Left ventricle myocardium superior (tissue), 1 donor: ENCODE data around the gene ANXA4. TPM values are rescaled to one million over a fixed set of nuclear protein-coding genes. Genes with fewer than 3 reads are reported as not detected.
"Not testable (repeated sequence)": the region's sequence is repeated elsewhere in the genome, so short reads cannot be mapped to it uniquely, and the experiment has no call there.

ENCODE experiments used
- ATAC-seq: fragments of 200-7000 bp; cut with Tn5 transposase; one replicate; pipeline ENCODE4 v1.9.1; 2020; ENCODE audit warnings: mild to moderate bottlenecking, moderate library complexity
- DNase-seq: peaks from one replicate; pipeline ENCODE4 v3.0.0-alpha.2; 2020
- intact Hi-C: fragments of 100-400 bp; cut with micrococcal nuclease; formaldehyde crosslinking; loops from one replicate; pipeline ENCODE4 v1.11.0; 2022
- total RNA-seq: library from RNA; stranded (reverse); fragmentation: NEBNext Ultra II Directional; extraction: Animal tissue kit (Norgen Biotek cat#: 25700); gene quantifications from one replicate; pipeline ENCODE4 v1.2.1, GENCODE V29; 2021
- donor health status: DM: no; HTN: yes; CAD: no; lungs with severe emphysema.

ANXA4 gene
- total RNA-seq, 1 donor from 2014 or later: 24.7 TPM

DNA sequence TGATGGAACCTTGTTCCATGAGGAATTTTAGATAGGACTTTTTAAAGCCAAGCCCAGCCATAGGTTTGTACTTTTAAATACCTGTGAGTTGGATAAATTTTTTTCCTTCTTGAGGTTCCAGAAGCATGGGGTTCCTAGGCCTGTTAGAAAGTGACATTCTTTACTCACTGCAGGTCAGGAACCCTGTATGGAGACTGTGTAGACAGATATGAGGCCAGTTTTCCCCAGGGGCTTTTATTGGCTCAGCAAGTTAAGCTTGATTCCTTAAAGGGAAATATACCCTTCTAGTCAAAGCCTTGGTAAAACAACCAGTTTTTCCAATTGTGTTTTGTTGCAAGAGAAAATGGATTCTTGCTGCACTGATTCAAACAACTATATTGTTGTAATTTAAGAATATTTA is 49.1 kb downstream of the ANXA4 start:
- ATAC-seq (peak; percentile 79), DNase-seq (no peak)
- intact Hi-C loops: no loop called here

DNA sequence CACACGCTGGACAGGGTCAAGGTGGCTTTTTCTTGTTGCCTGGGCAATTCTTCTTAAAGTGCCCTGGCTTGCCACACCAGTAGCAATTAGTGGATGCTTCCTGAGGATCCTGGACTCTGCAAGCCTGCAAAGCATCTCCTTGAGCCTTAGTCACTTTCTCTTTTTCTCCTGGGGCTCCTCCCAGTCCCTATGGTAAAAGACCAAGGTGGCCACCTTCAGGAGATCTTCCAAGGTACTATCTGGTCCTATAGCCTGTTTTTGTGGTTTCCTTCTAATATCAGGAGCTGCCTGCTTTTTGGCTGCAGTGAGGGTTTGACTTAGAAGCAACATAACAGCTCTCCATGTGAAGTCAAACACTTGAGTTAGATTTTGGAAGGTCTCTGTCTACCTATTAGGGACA is 54.2 kb downstream of the ANXA4 start:
- intact Hi-C loops: no loop called here
- no peak for ATAC-seq
- no peak for DNase-seq

DNA sequence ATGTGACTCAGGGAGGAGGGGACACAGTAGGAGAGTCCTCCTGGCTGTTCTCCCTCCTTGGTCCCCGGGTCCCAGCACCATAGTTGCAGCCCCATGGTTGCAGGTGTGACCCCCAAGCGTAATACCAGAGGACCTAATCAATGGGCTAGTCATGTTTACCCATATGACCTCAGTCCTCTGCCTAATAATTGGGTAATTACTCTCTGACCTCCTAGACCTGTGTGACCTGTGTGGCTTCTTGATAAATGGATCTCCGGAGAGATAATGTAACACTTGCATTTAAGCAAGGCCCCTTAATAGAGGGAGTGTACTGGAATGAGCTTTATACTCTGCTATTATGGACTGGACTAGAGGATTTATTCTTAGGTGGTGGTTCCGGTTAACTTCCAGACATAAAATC is 55.3 kb downstream of the ANXA4 start:
- intact Hi-C loops: no loop called here
- no peak for DNase-seq
- ATAC-seq: no peak

DNA sequence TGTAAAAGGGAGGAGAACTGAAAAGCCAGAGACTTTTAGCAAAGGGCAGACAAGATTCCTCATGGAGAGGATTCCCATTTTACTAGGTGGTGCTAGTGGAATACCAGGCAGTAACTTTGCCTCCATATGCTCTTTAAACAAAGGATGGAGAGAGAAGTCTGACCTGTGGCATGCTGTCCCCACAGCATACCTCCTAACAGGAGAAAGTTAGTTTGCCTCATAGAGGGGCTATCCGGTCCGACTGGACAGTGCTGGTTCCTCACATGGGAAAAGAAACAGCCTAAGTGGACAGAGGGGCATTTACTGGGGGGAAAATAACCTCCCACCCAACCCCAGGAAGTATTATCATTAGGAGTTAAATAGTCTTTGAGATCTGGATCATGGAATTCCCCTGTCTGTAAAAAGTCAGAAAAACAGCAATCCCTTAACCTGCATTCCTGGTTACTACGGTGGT is 55.9 kb downstream of the ANXA4 start:
- intact Hi-C loops: no loop called here
- ATAC-seq: no peak

DNA sequence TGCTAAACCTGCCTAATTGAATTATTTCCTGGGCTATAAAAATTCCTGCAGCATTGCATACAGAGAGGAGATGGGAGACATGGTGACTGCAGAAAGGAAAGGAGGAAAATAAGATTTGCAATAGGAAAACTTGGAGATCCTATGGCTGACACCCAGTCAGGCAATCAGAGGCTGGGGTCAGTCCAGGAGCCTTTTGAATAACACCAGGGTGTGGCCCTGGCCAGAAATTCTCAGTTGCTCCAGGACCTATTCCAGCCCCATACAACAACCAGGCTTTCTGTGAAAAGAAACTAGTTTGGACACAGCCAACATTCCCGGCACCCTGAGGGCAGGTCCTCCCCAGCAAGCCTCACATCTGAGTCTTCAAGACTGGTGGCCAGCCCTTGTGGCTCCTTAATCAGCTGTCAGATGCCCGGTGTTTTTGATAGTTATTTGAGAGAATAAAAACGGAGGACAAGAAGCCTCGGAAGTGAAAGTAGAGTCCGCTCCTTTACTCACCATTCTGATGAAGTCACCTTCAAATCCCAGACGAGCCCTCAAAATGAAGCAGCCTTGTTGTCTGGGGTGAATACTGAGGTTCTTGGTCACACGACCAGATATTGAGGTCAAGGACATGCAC is 56.5 kb downstream of the ANXA4 start:
- intact Hi-C loops: no loop called here
- ATAC-seq (peak; percentile 78), DNase-seq (no peak)

More for the DNA sequence above, 55.9 kb downstream of the ANXA4 start:
- no peak for DNase-seq

DNA sequence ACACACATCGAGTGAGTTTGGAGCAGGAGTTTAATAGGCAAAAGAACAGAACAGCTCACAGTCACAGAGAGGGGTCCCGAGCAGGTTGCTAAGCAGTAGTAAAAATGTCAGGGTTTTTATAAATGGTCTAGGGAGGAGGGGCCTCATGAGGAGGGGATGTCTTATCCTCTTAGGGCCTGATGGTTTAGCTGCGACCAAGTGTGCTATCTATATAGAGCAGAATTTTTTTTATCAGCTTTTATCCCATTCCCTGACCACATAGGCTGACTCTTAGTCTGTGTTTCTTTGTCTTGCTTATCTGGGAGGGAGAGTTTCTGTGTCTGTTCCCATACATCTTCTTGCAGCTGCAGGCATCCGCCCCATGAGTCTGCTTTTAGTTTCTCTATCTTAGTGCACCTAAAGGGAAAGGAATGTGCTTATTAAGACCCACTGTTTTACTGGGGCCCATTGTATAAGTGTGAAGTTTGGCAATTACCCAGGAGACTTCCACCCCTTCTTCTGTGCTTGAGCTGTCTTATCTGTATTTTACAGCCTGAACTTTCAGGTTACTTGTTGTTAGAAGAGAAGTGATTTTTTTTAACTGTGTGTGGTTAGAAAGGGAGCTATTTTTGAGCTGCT is 57.1 kb downstream of the ANXA4 start:
- intact Hi-C loops: no loop called here
- ATAC-seq (peak; percentile 38), DNase-seq (no peak)

DNA sequence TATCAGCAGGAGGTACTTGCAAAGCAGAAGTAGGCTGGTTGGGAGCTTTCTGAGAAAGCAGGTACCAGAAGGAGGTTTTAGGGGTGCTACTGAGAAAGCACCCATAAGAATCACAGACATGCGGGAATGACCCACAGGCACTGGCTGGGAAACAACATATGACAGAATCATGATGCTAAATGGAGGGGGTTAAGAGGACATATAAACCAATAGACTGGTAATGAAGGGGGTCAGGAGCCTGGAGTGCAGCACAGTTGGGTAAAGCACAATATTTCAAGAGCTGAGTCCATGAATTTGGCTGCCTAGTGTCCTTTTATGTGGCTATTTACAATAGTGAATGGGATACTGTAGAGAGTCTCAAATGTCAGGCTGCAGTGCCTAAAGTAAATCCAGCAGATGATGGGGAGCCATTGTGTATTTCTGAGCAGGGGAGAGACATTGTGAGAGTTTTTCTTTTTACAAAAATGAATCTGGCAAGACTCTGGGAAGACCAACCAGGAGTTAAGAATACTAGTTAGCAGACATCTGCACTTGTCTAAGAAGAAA is 59.9 kb downstream of the ANXA4 start:
- DNase-seq (no peak), ATAC-seq (no peak)
- intact Hi-C loops: no loop called here

DNA sequence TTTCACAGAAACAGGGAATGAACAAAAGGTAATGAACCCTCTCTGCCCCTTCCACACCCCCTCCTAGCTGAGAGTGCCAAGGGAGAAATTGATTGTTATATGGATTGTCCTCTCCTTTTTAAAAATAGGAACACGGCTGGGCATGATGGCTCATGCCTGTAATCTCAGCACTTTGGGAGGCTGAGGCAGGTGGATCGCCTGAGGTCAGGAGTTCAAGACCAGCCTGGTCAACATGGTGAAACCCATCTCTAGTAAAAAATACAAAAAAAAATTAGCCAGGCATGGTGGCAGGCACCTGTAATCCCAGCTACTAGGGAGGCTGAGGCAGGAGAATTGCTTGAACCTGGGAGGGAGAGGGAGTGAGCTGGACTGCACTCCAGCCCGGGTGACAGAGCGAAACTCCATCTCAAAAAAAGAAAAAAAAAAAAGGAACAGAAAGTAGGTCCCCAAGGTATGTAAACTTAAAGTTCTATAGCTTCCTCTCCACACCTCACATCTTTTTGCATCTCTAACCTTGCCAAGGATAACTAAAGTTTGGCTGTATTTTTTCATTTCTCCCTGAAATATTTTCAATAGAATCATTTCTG is 60.9 kb downstream of the ANXA4 start:
- DNase-seq, intact Hi-C loops, ATAC-seq: not testable (repeated sequence)

DNA sequence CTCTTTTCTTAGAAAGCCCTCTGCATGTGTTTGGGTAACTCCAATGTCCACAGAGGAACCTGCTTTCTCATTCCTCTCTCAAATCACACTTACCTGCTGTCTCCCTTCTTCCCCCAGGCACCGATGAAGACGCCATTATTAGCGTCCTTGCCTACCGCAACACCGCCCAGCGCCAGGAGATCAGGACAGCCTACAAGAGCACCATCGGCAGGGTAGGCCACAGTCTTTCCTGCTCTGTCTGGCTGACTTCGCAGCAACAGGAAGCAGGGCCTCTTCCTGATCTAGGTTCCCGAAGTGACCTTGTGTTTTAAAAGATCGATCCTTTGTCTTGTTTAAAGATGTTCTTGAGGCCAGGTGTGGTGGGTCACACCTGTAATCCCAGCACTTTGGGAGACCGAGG is 62.5 kb downstream of the ANXA4 start:
- no peak for ATAC-seq
- intact Hi-C loops: no loop called here
- no peak for DNase-seq

DNA sequence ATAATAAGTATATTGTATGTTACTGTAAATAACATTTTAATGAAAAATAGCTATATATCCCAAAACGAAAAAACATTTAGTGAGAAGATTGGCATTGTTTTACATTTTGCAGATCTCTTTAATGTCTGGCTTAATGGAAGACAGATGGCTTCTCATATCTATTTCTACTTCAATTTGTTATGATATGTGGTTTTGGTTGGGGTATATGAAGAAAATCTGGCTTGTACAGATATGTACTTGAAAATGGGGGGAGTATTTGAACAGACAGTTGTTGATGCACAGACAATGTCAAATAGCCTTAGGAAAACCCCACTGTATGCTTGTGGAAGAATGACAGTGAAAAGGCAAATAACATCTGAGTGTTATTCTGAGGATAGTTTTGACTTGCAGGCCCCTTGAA is 64.0 kb downstream of the ANXA4 start:
- intact Hi-C loops: no loop called here
- no peak for DNase-seq
- no peak for ATAC-seq

DNA sequence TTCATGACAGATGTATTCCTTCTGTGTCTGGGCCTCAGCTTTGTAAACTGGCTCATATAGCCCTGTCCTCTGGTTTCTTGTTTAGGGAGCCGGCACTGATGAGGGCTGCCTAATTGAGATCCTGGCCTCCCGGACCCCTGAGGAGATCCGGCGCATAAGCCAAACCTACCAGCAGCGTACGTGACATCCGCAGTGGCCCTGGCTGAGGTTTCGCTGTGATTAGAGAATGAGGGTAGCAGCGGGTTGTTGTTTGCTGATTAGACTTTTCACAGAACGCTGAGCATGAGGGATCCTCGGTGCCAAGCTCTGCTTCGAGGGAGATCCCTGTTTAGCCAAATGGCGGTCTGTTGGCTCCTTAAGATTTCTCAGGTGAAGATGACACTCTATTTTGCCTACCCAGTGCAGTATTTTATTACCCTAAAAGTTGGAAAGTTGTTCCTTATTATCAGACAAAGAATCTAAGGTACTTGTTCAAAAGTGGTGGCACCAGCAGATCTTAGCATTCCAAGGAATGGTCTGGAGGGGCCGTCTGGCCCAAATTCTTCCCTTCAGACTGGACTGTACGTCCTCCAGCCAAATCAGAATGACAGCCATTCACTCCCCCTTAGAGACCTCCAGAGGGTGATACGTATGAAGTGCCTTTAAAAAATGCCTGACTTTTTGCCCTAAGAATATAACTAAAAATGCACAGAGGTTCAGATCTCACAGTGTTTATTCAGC is 66.0 kb downstream of the ANXA4 start:
- DNase-seq (no peak), ATAC-seq (no peak)
- intact Hi-C loops: no loop called here

DNA sequence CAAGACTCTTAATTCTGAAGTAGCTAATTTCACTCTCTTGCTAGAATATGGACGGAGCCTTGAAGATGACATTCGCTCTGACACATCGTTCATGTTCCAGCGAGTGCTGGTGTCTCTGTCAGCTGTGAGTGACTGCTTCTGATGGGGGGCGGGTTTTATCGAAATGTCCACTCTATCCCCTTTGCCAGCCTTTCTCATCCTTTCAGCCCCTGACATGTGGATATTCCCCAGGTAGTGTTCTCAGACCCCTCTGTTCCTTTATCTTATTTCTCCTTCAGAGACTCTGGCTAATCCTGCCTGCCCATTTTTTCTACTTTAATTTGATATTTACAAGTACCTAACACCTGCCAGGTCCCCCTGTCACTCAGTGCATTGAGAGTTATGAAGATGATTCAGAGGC is 68.6 kb downstream of the ANXA4 start:
- intact Hi-C loops: no loop called here
- DNase-seq (no peak), ATAC-seq (no peak)

DNA sequence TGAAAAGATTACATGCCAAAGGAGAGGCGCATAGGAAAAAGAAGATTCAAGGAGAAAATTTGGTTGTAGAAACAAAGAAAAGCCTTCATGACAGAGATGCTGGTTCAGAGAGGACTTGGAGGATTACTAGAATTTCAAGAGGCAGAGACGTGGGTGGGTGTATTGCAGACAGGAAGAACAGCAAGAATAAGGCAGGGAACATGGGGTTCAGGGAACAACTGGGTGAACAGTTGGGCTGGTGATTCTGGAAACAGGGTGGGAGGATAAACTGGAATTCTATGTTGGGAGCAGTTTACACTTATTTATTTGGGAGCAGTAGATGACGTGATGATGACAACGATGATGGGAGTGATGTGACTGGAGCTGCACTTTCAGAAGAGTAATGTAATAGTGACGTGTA is 69.1 kb downstream of the ANXA4 start:
- intact Hi-C loops: no loop called here
- no peak for DNase-seq
- no peak for ATAC-seq

DNA sequence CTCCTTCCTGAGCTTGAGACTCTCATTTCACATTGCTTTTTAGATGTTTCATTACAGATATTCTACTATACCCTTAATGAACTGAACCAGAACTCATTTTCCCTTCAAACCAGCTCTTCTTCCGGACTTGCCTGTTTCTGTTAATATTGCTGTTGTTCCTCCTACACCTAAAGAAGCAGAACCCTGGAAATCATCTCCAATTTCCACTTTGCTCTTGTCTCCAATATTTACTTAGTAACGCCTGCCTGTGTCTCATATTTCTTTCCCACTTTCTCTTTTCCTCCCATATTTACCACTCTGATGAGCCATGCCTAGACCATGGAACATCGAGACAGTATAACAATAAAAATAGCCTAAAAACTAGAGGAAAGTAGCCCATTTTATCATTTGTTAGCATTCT is 69.7 kb downstream of the ANXA4 start:
- intact Hi-C loops: no loop called here
- no peak for DNase-seq
- ATAC-seq: no peak

DNA sequence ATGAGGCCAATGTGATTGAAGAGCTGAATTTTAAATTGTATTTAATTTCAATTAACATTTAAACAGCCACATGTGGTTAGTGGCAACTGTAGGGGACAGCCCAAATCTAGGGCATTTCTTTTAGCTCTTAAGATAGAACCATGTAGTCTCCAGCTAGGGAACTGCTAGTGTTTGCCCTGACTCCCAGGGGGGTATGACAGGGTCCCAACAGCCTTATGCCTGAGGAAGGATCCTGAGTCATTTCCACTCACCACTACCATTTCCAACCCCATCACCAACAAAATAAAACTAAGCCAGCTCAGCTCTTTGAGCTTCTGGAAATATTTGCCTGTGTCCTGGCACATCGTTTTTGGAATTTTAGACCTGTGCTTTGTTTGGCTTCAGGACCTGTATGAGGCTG is 73.8 kb downstream of the ANXA4 start:
- no peak for ATAC-seq
- DNase-seq: no peak

DNA sequence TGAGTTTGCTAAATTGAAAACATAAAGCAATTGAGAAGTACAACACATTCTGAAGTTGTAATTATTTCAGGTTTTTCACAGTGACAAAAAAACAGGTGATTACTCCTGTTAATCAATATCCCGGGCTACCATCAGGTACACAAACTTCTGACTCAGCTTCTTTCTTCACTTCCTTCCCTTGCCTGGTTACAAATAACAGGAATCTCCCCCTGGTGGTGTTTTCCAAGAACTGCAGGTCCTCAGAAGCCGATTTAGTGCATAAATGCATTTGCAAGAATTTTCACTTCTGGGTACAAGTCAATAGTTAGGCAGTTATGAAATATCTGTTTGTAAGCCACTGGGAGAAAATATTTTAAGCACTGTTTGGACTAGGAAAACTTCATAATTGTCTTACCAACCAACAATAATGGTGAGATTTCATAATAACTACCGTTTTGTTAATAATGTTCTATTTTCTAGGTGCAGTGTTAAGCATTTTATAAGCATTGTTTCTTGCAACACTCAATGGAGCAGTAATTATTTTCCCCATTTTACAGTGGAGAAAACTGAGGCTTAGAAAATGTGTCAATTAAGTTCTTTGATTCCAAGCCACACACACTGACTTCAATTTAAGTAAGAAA is 75.1 kb downstream of the ANXA4 start:
- no peak for DNase-seq
- intact Hi-C loops: loop anchor here (2.0 kb wide), 1 partner anchor 92 kb away; no protein-coding TSS in a partner anchor
- ATAC-seq: peak; percentile 72

More for the DNA sequence above, 73.8 kb downstream of the ANXA4 start:
- intact Hi-C loops: loop anchor here (2.0 kb wide), 1 partner anchor 91 kb away; no protein-coding TSS in a partner anchor

DNA sequence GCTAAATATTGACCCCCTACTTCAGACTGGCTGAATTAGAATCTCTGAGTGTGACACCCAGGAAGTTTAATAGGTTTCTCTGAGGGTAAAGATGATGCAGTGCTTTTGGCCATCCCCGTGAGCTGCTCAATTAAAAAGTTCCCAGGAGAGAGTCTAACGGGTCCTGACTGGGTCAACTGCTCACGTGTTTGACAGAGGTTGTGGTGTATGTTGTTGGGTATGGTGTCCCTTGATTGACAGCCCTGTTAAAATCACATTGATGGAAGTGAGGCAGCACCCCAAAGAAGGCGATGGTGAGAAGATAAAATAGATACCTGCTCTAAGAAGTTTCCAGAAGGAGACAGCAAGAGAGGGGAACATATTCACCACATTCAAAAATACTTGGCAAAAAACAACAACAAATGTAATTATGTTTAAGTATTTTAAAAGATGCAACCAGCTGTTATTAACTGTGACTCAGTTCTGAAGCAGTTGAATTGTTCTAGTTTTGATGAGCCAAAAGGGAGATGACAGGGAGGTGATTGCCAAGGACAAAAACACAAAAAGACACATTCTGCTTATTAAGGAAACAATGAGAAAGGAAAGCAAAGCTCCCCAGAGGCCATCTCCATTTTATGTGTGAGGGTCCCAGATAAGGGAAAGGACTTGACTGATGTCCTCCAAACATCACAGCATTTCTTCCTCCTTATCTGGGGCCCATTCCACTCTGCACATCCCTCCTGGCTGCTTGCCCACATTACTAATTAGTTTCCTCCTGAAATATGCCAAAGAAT is 76.0 kb downstream of the ANXA4 start:
- DNase-seq (no peak), ATAC-seq (peak; percentile 12)

DNA sequence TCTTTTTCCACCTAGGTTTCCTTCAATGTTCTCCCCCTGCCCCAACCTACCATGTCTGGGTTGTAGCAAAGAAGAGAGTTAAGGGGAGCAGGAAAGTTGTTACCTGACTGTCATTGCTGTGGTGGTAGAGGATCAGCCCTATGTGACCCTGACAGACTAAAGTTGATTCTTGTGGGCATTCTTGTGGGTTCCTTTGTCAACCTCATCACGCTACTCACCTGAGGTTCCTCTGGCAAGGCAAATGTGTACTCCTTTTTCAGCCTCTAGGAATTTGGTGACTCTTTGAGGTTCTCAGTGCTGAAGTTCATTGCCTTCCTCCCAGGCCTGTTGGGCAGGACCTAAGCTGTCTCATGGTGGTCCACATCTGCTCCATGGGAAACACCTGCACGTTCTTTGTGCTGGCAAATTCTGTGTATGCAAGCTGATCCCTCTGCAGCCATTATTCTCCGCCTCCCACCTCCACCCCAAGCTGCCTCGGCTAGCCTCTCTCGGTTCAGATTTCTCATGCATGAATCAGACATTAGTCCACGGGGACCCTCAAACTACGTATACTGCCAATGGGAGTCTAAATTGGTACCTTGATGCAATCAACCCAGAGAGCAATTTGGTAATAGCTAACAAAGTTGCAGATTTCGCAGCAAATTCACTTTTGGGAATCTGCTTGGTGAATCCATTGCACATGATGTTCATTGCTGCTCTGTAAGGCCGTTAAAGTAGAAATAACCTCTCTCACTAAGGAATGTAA is 86.0 kb downstream of the ANXA4 start:
- ATAC-seq (no peak), DNase-seq (no peak)
- intact Hi-C loops: no loop called here

More for the DNA sequence above, 76.0 kb downstream of the ANXA4 start:
- intact Hi-C loops: loop anchor here (2.0 kb wide), 1 partner anchor 93 kb away; no protein-coding TSS in a partner anchor
